ENCODE measurements around the gene OR52N4. TPM values are rescaled to one million over a fixed set of nuclear protein-coding genes. Genes with fewer than 3 reads are reported as not detected.

The OR52N4 gene
- total and polyA plus RNA-seq, 2 experiments from 2014 or later, result not detected

DNA sequence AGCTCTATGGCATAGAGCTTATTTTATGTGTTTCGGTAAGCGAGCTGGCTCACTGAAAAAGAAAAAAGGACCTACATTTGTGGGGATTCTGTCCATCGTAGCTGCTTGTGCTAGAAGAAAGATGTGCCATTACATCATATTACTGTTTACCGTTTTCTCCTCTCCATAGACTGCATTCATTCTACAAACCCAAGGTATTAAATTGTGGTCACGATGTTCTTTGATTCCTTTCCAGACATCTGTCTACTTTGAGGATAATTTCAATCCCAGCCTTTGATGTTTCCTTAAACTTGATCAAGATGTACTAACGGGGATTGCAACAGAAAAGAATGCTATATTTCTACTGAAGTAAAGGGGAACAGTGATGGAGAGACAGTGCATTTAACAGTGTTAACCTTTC lies 42.5 kb downstream of the OR52N4 start:
- TF ChIP-seq ZNF331 (CRISPR knock-in tag; IDR thresholded peaks at IDR 0.05; ENCODE audit: low read depth) (no peak), EZH2 (IDR thresholded peaks at IDR 0.05; ENCODE audit: low read depth, unreplicated experiment) (no peak), REST (IDR thresholded peaks at IDR 0.05; ENCODE audit: unreplicated experiment) (no peak), EZH2phosphoT487 (IDR thresholded peaks at IDR 0.05; ENCODE audit: unreplicated experiment) (no peak)

GRCh38 chr11:5803982-5804381 lies 49.9 kb downstream of the OR52N4 start:
- Histone ChIP-seq H2AFZ (no peak overlapping the region), H4K20me1 (replicated peaks; ENCODE audit: insufficient read depth) (no peaks in the 10 kb centered on the region), H3K79me2 (replicated peaks; ENCODE audit: insufficient read depth) (no peaks in the 10 kb centered on the region), H3K4me3 (no peak overlapping the region), H3K4me2 (no peak overlapping the region), H3F3A (replicated peaks; ENCODE audit: low read depth) (no peaks in the 10 kb centered on the region), H3K27ac (ENCODE audit: low read depth) (no peak overlapping the region), H3K9me2 (ENCODE audit: insufficient read depth) (no peaks in the 10 kb centered on the region), H3K27me3 (ENCODE audit: insufficient read depth) (no peaks in the 10 kb centered on the region), H3K4me1 (ENCODE audit: insufficient read depth) (peaks cover under 1% of the 10 kb centered on the region; the same call in 1 of the 2 replicates), H3K36me3 (ENCODE audit: insufficient read depth) (no peaks in the 10 kb centered on the region)
- Mint-ChIP-seq H3K4me3 (no peak overlapping the region), H3K27ac (no peak overlapping the region), H3K27me3 (ENCODE audit: insufficient read depth, low read depth, poor library complexity) (peaks cover 2% of the 10 kb centered on the region), H3K4me1 (peaks cover 12% of the 10 kb centered on the region; the same call in 2 of the 3 replicates), H3K9me3 (peaks cover 19% of the 10 kb centered on the region), H3K36me3 (ENCODE audit: low read depth) (no peaks in the 10 kb centered on the region)
- no peak for DNase-seq (ENCODE audit: low spot score)
- ATAC-seq, result no peak
- no peak for TF ChIP-seq POLR2AphosphoS5 (IDR thresholded peaks at IDR 0.05; ENCODE audit: low read depth)
- TF ChIP-seq CTCF (conservative IDR thresholded peaks at IDR 0.05; ENCODE audit: low read depth in 2 of 2), result no peak
- no peak for TF ChIP-seq JUNB (IDR thresholded peaks at IDR 0.05; ENCODE audit: unreplicated experiment)
- TF ChIP-seq STAT1 (IDR thresholded peaks at IDR 0.05; ENCODE audit: unreplicated experiment), result no peak
- TF ChIP-seq CREB1 (CRISPR knock-in tag; IDR thresholded peaks at IDR 0.05; ENCODE audit: low read depth), result no peak
- no peak for TF ChIP-seq ZNF114 (CRISPR knock-in tag; IDR thresholded peaks at IDR 0.05)
- no peak for TF ChIP-seq ETS1 (IDR thresholded peaks at IDR 0.05)
- no peak for TF ChIP-seq EZH2phosphoT487 (IDR thresholded peaks at IDR 0.05; ENCODE audit: unreplicated experiment)
- no peak for TF ChIP-seq ZNF331 (CRISPR knock-in tag; IDR thresholded peaks at IDR 0.05; ENCODE audit: low read depth)
- no peak for TF ChIP-seq REST (IDR thresholded peaks at IDR 0.05; ENCODE audit: unreplicated experiment)

More for the DNA sequence above, 42.5 kb downstream of the OR52N4 start:
- Histone ChIP-seq H3K9me2 (ENCODE audit: insufficient read depth) (no peaks in the 10 kb centered on the region), H3K36me3 (ENCODE audit: insufficient read depth) (no peaks in the 10 kb centered on the region), H3K27me3 (ENCODE audit: insufficient read depth) (no peaks in the 10 kb centered on the region), H4K20me1 (replicated peaks; ENCODE audit: insufficient read depth) (no peaks in the 10 kb centered on the region), H2AFZ (0 out of 2 replicates have a peak overlapping the region, but pooled peaks have one; percentile 40), H3K79me2 (replicated peaks; ENCODE audit: insufficient read depth) (no peaks in the 10 kb centered on the region), H3K27ac (ENCODE audit: low read depth) (no peak overlapping the region), H3K4me3 (no peak overlapping the region), H3K4me1 (ENCODE audit: insufficient read depth) (no peaks in the 10 kb centered on the region), H3K4me2 (no peak overlapping the region), H3F3A (replicated peaks; ENCODE audit: low read depth) (no peaks in the 10 kb centered on the region)
- Mint-ChIP-seq H3K9me3 (no peaks in the 10 kb centered on the region), H3K36me3 (ENCODE audit: low read depth) (no peaks in the 10 kb centered on the region), H3K4me3 (no peak overlapping the region), H3K4me1 (no peaks in the 10 kb centered on the region), H3K27me3 (ENCODE audit: insufficient read depth, low read depth, poor library complexity) (no peaks in the 10 kb centered on the region), H3K27ac (no peak overlapping the region)
- no peak for ATAC-seq
- no peak for DNase-seq (ENCODE audit: low spot score)

All from GM23338 (cell line).